GM23338 (cell line): ENCODE results near the gene PRM3. TPM values are rescaled to one million over a fixed set of nuclear protein-coding genes. Genes with fewer than 3 reads are reported as not detected.

Experiments
- ATAC-seq: fragments of 200-7000 bp; cut with Tn5 transposase; 3 replicates; pipeline ENCODE4 v1.9.1; 2020
- DNase-seq: peaks from one replicate; pipeline ENCODE4 v3.0.0-alpha.2; 2015; ENCODE audit warnings: low spot score
- H2AFZ ChIP-seq: fragments of 200-600 bp; sonication (generic); 2 replicates; pipeline ENCODE4 v1.8.0; 2016; ENCODE audit warnings: antibody characterized with exemption, mild to moderate bottlenecking, moderate library complexity
- H3F3A ChIP-seq: fragments of 200-600 bp; sonication (generic); replicated peaks from 2 replicates; pipeline ENCODE4 v1.8.0; 2017; ENCODE audit warnings: antibody characterized with exemption, mixed run types, low read depth
- H3K27ac ChIP-seq: fragments of 200-600 bp; sonication (generic); 2 replicates; pipeline ENCODE4 v1.6.1; 2016; ENCODE audit warnings: low read depth
- H3K27me3 ChIP-seq: fragments of 200-600 bp; sonication (generic); 2 replicates; pipeline ENCODE4 v1.8.0; 2016; ENCODE audit warnings: mild to moderate bottlenecking, mixed run types, moderate library complexity; ENCODE audit not compliant: insufficient read depth
- H3K36me3 ChIP-seq: fragments of 200-600 bp; sonication (generic); 2 replicates; pipeline ENCODE4 v1.8.0; 2016; ENCODE audit warnings: mild to moderate bottlenecking; ENCODE audit not compliant: insufficient read depth
- H3K4me1 ChIP-seq: fragments of 200-600 bp; sonication (generic); 2 replicates; pipeline ENCODE4 v1.8.0; 2016; ENCODE audit warnings: mild to moderate bottlenecking, moderate library complexity; ENCODE audit not compliant: insufficient read depth
- H3K4me2 ChIP-seq: fragments of 200-600 bp; sonication (generic); 2 replicates; pipeline ENCODE4 v1.7.1; 2017; ENCODE audit warnings: mixed run types
- H3K4me3 ChIP-seq: fragments of 200-600 bp; sonication (generic); 2 replicates; pipeline ENCODE4 v1.6.1; 2016; ENCODE audit warnings: mixed run types
- H3K79me2 ChIP-seq: fragments of 200-600 bp; sonication (generic); replicated peaks from 2 replicates; pipeline ENCODE4 v1.8.0; 2017; ENCODE audit warnings: mild to moderate bottlenecking; ENCODE audit not compliant: insufficient read depth
- H3K9me2 ChIP-seq: fragments of 200-600 bp; sonication (generic); 2 replicates; pipeline ENCODE4 v1.8.0; 2017; ENCODE audit not compliant: insufficient read depth
- H4K20me1 ChIP-seq: fragments of 200-600 bp; sonication (generic); replicated peaks from 2 replicates; pipeline ENCODE4 v1.8.0; 2017; ENCODE audit warnings: mild to moderate bottlenecking; ENCODE audit not compliant: insufficient read depth
- H3K27ac Mint-ChIP-seq: 2 replicates; pipeline ENCODE4 v1.8.0; 2020; ENCODE audit warnings: inconsistent platforms, mild to moderate bottlenecking, moderate library complexity, mixed read lengths
- H3K27me3 Mint-ChIP-seq: 3 replicates; pipeline ENCODE4 v1.8.0; 2022; ENCODE audit warnings: low read depth, mild to moderate bottlenecking, moderate library complexity, mixed read lengths, inconsistent platforms; ENCODE audit not compliant: insufficient read depth, poor library complexity
- H3K36me3 Mint-ChIP-seq: 3 replicates; pipeline ENCODE4 v1.8.0; 2021; ENCODE audit warnings: low read depth, mild to moderate bottlenecking, inconsistent platforms, moderate library complexity, mixed read lengths
- H3K4me1 Mint-ChIP-seq: 3 replicates; pipeline ENCODE4 v1.8.0; 2020; ENCODE audit warnings: mild to moderate bottlenecking, inconsistent platforms, mixed read lengths
- H3K4me3 Mint-ChIP-seq: 3 replicates; pipeline ENCODE4 v1.8.0; 2021; ENCODE audit warnings: moderate library complexity, mild to moderate bottlenecking, inconsistent platforms, mixed read lengths
- H3K9me3 Mint-ChIP-seq: 3 replicates; pipeline ENCODE4 v1.8.0; 2020; ENCODE audit warnings: moderate library complexity, mild to moderate bottlenecking, inconsistent platforms, mixed read lengths
- CREB1 ChIP-seq: fragments of 250-450 bp; sonication (Bioruptor Pico); IDR thresholded peaks from 2 replicates; pipeline ENCODE4 v1.5.0; 2020; ENCODE audit warnings: low read depth, mild to moderate bottlenecking, moderate library complexity
- ETS1 ChIP-seq: IDR thresholded peaks from 2 replicates; pipeline ENCODE4 v1.6.1; 2016; ENCODE audit warnings: antibody characterized with exemption
- EZH2 ChIP-seq: fragments of 200-600 bp; sonication (generic); IDR thresholded peaks from one replicate; pipeline ENCODE4 v1.8.0; 2017; ENCODE audit warnings: antibody characterized with exemption, mild to moderate bottlenecking, low read depth; ENCODE audit not compliant: unreplicated experiment
- EZH2phosphoT487 ChIP-seq: fragments of 200-600 bp; sonication (generic); IDR thresholded peaks from one replicate; pipeline ENCODE4 v1.8.1; 2018; ENCODE audit warnings: antibody characterized with exemption; ENCODE audit not compliant: unreplicated experiment
- JUNB ChIP-seq: IDR thresholded peaks from one replicate; pipeline ENCODE4 v1.6.1; 2016; ENCODE audit warnings: antibody characterized with exemption; ENCODE audit not compliant: unreplicated experiment
- NANOG ChIP-seq: IDR thresholded peaks from 2 replicates; pipeline ENCODE4 v1.6.1; 2016; ENCODE audit warnings: antibody characterized with exemption, borderline replicate concordance
- POLR2AphosphoS5 ChIP-seq: IDR thresholded peaks from 2 replicates; pipeline ENCODE4 v1.6.1; 2016; ENCODE audit warnings: antibody characterized with exemption, low read depth
- STAT1 ChIP-seq: IDR thresholded peaks from one replicate; pipeline ENCODE4 v1.6.1; 2016; ENCODE audit warnings: antibody characterized with exemption; ENCODE audit not compliant: unreplicated experiment
- ZNF114 ChIP-seq: fragments of 250-450 bp; sonication (Bioruptor Pico); IDR thresholded peaks from 2 replicates; pipeline ENCODE4 v1.5.0; 2020; ENCODE audit warnings: mild to moderate bottlenecking, moderate library complexity
- ZNF331 ChIP-seq: fragments of 250-450 bp; sonication (Bioruptor Pico); IDR thresholded peaks from 2 replicates; pipeline ENCODE4 v1.5.0; 2020; ENCODE audit warnings: low read depth, mild to moderate bottlenecking, moderate library complexity
- long read RNA-seq: library from polyadenylated mRNA; unstranded; transcript quantifications from one replicate; pipeline ENCODE4 v2.0.0, GENCODE V29; 2020; ENCODE audit not compliant: unreplicated experiment
- polyA plus RNA-seq: library from polyadenylated mRNA; unstranded; fragments of >200 nt; fragmentation: Nextera tagmentation; extraction: Ambion mirVana; gene quantifications from 2 replicates; pipeline ENCODE4 v1.2.1, GENCODE V29; 2016
- total RNA-seq: library from RNA; depleted of rRNA; stranded (reverse); fragments of >200 nt; shearing (Covaris generic); gene quantifications from 2 replicates; pipeline ENCODE4 v1.2.3, GENCODE V29; 2014; rRNA removed
- TF ChIP-seq, protein P1 (sequence below): IDR thresholded peaks from one replicate; pipeline ENCODE4 v1.6.1; 2018; ENCODE audit warnings: antibody characterized with exemption; ENCODE audit not compliant: unreplicated experiment
- TF ChIP-seq, protein P2 (sequence below): fragments of 250-450 bp; sonication (Bioruptor Pico); IDR thresholded peaks from 2 replicates; pipeline ENCODE4 v1.5.0; 2020; ENCODE audit warnings: mild to moderate bottlenecking, moderate library complexity
- TF ChIP-seq, protein P3 (sequence below), 2 experiments: fragments of 200-600 bp in 1 of 2; sonication (generic) in 1 of 2; conservative IDR thresholded peaks; 2 replicates each; pipeline versions ENCODE4 v1.5.1 to v1.6.1; 2016 to 2017; ENCODE audit warnings: antibody characterized with exemption in 2 of 2, low read depth in 2 of 2, mild to moderate bottlenecking in 2 of 2, moderate library complexity in 1 of 2

PRM3 gene, protein sequence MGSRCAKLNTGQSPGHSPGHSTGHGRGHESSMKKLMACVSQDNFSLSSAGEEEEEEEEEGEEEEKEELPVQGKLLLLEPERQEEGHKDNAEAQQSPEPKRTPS
- total RNA-seq (not detected in 2 replicates), polyA plus RNA-seq (not detected in 2 replicates)
- long read RNA-seq = 0 reads

DNA sequence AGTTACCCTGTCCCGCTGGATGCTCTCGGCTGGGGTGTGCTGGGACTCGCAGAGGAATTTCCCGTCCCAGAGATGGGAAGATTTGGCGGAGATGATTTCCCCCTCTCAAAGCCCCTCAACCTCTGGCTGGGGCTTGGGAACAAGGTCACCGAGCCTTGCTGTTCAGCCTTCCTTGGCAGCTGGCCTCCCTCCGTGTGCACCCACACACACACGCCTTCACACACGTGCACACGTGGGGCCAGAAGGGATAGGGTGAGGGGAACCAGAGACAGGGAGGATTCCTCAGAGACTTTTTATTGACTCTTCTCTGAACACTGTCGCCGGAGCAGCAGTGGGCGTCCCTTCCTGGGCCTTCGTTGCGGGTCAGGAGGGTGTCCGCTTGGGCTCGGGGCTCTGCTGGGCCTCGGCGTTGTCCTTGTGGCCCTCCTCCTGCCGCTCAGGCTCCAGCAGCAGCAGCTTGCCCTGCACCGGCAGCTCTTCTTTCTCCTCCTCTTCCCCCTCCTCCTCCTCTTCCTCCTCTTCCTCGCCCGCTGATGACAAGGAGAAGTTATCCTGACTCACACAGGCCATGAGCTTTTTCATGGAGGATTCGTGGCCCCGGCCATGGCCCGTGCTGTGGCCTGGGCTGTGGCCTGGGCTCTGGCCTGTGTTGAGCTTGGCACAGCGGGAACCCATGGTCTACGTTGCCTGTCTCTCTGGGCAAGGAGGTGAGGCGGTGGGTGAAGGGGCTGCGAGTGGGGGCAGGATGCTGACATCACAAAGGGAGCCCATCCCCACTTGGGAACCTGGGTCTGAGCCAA lies at the start of gene PRM3:
Gene PRM3 (minus strand): TSS at position 709 of the 800 bp plus-strand sequence. CDS start 34 bp downstream, at position 675.
- TF ChIP-seq, protein P1, sequence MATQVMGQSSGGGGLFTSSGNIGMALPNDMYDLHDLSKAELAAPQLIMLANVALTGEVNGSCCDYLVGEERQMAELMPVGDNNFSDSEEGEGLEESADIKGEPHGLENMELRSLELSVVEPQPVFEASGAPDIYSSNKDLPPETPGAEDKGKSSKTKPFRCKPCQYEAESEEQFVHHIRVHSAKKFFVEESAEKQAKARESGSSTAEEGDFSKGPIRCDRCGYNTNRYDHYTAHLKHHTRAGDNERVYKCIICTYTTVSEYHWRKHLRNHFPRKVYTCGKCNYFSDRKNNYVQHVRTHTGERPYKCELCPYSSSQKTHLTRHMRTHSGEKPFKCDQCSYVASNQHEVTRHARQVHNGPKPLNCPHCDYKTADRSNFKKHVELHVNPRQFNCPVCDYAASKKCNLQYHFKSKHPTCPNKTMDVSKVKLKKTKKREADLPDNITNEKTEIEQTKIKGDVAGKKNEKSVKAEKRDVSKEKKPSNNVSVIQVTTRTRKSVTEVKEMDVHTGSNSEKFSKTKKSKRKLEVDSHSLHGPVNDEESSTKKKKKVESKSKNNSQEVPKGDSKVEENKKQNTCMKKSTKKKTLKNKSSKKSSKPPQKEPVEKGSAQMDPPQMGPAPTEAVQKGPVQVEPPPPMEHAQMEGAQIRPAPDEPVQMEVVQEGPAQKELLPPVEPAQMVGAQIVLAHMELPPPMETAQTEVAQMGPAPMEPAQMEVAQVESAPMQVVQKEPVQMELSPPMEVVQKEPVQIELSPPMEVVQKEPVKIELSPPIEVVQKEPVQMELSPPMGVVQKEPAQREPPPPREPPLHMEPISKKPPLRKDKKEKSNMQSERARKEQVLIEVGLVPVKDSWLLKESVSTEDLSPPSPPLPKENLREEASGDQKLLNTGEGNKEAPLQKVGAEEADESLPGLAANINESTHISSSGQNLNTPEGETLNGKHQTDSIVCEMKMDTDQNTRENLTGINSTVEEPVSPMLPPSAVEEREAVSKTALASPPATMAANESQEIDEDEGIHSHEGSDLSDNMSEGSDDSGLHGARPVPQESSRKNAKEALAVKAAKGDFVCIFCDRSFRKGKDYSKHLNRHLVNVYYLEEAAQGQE = no peak
- TF ChIP-seq ETS1 (no peak), EZH2phosphoT487 (no peak), STAT1 (no peak), NANOG (no peak), JUNB (no peak), ZNF114 (CRISPR knock-in tag) (no peak), CREB1 (CRISPR knock-in tag) (no peak), POLR2AphosphoS5 (no peak), EZH2 (no peak), ZNF331 (CRISPR knock-in tag) (no peak)
- TF ChIP-seq, protein P2, sequence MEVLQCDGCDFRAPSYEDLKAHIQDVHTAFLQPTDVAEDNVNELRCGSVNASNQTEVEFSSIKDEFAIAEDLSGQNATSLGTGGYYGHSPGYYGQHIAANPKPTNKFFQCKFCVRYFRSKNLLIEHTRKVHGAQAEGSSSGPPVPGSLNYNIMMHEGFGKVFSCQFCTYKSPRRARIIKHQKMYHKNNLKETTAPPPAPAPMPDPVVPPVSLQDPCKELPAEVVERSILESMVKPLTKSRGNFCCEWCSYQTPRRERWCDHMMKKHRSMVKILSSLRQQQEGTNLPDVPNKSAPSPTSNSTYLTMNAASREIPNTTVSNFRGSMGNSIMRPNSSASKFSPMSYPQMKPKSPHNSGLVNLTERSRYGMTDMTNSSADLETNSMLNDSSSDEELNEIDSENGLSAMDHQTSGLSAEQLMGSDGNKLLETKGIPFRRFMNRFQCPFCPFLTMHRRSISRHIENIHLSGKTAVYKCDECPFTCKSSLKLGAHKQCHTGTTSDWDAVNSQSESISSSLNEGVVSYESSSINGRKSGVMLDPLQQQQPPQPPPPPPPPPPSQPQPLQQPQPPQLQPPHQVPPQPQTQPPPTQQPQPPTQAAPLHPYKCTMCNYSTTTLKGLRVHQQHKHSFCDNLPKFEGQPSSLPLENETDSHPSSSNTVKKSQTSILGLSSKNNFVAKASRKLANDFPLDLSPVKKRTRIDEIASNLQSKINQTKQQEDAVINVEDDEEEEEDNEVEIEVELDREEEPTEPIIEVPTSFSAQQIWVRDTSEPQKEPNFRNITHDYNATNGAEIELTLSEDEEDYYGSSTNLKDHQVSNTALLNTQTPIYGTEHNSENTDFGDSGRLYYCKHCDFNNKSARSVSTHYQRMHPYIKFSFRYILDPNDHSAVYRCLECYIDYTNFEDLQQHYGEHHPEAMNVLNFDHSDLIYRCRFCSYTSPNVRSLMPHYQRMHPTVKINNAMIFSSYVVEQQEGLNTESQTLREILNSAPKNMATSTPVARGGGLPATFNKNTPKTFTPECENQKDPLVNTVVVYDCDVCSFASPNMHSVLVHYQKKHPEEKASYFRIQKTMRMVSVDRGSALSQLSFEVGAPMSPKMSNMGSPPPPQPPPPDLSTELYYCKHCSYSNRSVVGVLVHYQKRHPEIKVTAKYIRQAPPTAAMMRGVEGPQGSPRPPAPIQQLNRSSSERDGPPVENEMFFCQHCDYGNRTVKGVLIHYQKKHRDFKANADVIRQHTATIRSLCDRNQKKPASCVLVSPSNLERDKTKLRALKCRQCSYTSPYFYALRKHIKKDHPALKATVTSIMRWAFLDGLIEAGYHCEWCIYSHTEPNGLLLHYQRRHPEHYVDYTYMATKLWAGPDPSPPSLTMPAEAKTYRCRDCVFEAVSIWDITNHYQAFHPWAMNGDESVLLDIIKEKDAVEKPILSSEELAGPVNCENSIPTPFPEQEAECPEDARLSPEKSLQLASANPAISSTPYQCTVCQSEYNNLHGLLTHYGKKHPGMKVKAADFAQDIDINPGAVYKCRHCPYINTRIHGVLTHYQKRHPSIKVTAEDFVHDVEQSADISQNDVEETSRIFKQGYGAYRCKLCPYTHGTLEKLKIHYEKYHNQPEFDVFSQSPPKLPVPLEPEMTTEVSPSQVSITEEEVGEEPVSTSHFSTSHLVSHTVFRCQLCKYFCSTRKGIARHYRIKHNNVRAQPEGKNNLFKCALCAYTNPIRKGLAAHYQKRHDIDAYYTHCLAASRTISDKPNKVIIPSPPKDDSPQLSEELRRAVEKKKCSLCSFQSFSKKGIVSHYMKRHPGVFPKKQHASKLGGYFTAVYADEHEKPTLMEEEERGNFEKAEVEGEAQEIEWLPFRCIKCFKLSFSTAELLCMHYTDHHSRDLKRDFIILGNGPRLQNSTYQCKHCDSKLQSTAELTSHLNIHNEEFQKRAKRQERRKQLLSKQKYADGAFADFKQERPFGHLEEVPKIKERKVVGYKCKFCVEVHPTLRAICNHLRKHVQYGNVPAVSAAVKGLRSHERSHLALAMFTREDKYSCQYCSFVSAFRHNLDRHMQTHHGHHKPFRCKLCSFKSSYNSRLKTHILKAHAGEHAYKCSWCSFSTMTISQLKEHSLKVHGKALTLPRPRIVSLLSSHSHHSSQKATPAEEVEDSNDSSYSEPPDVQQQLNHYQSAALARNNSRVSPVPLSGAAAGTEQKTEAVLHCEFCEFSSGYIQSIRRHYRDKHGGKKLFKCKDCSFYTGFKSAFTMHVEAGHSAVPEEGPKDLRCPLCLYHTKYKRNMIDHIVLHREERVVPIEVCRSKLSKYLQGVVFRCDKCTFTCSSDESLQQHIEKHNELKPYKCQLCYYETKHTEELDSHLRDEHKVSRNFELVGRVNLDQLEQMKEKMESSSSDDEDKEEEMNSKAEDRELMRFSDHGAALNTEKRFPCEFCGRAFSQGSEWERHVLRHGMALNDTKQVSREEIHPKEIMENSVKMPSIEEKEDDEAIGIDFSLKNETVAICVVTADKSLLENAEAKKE (CRISPR knock-in tag) = no peak
- TF ChIP-seq, protein P3, sequence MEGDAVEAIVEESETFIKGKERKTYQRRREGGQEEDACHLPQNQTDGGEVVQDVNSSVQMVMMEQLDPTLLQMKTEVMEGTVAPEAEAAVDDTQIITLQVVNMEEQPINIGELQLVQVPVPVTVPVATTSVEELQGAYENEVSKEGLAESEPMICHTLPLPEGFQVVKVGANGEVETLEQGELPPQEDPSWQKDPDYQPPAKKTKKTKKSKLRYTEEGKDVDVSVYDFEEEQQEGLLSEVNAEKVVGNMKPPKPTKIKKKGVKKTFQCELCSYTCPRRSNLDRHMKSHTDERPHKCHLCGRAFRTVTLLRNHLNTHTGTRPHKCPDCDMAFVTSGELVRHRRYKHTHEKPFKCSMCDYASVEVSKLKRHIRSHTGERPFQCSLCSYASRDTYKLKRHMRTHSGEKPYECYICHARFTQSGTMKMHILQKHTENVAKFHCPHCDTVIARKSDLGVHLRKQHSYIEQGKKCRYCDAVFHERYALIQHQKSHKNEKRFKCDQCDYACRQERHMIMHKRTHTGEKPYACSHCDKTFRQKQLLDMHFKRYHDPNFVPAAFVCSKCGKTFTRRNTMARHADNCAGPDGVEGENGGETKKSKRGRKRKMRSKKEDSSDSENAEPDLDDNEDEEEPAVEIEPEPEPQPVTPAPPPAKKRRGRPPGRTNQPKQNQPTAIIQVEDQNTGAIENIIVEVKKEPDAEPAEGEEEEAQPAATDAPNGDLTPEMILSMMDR (conservative IDR thresholded peaks at IDR 0.05; ENCODE audit: low read depth in 2 of 2) = no peak
- H3F3A ChIP-seq = 0 out of 2 replicates have a peak, but pooled peaks cover 3% of the 10 kb centered on the region
- H3K36me3 ChIP-seq = no peaks in the 10 kb centered on the region
- no peaks in the 10 kb centered on the region for H4K20me1 ChIP-seq
- H3K4me3 ChIP-seq = no peak within 1 kb of the TSS
- ATAC-seq = peak; percentile 15; the same call in 1 of the 3 replicates
- H3K79me2 ChIP-seq = no peaks in the 10 kb centered on the region
- H2AFZ ChIP-seq = peak within 1 kb of the TSS; percentile 93
- H3K4me2 ChIP-seq = no peak within 1 kb of the TSS
- Mint-ChIP-seq H3K9me3 (peaks cover 3% of the 10 kb centered on the region; the same call in 1 of the 3 replicates), H3K36me3 (no peaks in the 10 kb centered on the region; the same call in 2 of the 3 replicates), H3K4me3 (no peak within 1 kb of the TSS), H3K27me3 (peaks cover 9% of the 10 kb centered on the region), H3K27ac (no peak within 1 kb of the TSS), H3K4me1 (peaks cover 11% of the 10 kb centered on the region)
- H3K27ac ChIP-seq = no peak within 1 kb of the TSS
- no peaks in the 10 kb centered on the region; the same call in 1 of the 2 replicates for H3K4me1 ChIP-seq
- DNase-seq = no peak
- H3K27me3 ChIP-seq = no peaks in the 10 kb centered on the region
- H3K9me2 ChIP-seq = no peaks in the 10 kb centered on the region
